ENCODE results near the gene PTPRN2.

PTPRN2 gene

DNA sequence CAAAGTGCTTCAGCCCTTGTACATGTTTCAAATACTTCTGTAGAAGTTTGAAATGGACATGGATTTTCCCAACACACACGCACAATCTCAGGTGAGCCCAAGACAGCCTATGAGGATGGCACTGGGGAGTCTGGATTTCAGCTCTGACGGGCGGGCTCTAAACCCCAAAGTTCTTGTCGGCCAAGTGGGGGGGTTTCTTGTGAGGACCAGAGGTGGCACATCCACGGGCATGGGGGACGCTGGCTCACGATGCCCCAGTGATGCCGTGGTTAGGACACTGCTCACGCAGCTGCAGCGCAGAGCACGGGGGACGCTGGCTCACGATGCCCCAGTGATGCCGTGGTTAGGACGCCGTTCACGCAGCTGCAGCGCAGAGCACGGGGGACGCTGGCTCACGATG lies 970.7 kb downstream of the PTPRN2 start:
- FAIRE-seq, result no peak

DNA sequence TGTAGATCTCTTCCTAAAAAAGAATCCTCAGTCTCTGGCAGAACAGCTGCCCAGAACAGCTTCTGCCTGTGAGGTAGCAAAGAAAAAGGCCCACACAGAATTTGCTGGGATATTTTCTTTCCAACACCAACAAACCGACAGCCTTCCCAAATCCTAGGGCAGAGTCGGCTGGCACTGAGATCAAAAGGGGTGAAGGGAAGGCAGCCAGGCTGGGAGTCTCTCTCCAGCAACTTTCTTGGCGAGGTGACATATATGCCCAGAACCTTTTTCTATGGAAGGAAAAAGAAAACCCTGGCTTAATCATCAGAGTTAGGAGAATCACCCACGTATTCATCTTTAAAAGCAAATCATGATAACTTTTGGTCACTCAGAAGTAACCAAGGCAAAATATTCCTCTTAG lies 971.2 kb downstream of the PTPRN2 start:
- FAIRE-seq, result no peak

DNA sequence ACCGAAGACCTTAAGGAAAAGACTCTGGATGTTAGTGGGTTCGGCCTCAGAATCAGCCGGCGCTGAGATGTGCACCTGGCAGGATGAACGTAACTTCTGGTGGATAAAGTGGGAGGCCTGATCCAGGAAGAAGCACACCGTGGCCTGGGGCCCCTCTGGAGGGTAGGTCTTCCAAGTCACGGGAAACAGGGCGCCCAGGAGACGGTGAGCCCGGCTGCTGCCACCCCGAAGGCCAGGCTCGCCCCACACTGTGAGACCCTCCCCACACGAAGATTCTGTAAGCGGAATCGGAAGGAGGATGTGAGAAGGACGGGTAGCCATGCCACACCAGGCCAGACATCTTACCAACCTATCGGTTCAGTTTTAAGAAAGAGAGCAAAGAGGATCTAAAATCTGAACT lies 971.8 kb downstream of the PTPRN2 start:
- no peak for FAIRE-seq

DNA sequence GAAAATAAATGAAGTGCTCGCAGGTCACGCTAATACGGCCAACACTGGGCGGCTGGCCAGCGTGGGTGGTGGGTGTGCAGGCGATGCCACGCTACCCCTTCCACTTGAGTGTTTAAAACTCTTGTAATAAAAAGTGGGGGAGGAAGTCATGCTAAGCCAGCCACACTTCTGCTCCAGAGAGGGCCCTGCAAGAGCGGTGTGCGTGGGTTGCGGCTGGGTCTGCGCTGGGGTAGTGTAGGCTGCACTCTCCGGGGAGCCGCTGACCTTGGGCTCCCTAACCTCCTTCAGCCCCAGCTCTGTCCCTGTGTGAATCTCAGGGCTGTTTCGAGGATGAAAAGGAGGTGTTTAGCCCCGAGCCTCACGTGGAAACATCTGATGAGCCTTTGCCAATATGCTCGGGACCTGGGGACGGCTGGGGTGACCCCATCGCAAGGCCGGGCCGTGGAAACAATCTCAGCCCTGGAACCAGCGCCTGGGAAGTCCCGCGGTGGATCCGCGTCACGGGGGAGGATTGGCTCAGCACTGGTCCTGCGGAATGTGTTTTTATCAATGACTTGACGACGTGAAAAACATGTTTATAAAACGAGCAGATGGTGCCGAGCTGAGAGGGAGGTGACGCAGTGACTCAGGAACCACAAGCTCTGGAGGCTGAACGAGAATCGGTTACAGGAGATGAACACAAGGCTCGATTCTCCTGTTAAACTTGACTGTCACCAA lies 972.4 kb downstream of the PTPRN2 start:
- no peak for FAIRE-seq

DNA sequence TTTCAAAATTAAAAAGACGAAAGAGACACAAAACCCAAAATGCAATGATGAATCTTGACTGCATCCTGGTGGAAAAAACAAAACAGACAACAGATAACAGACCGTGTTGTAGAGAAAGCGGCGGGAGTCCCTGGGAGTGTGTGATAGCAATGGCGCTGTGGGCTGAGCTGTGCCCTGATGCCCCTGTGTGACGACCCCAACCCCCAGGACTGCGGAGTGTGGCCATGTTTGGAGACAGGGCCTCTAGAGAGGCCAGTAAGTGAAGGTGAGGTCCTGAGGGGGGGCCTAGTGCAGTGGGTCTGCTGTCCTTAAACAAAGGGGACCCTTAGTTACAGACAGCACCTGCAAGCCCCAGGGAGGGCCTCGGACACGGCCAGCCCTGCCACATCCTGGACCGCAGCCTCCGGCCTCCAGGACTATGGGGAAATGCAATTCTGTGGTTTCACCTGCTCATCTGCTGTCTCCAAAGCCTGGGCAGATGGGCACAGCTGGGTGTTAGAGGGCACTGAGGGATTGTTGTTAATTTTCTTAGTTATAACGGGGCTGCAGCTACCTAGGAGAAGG lies 973.1 kb downstream of the PTPRN2 start:
- no peak for FAIRE-seq

DNA sequence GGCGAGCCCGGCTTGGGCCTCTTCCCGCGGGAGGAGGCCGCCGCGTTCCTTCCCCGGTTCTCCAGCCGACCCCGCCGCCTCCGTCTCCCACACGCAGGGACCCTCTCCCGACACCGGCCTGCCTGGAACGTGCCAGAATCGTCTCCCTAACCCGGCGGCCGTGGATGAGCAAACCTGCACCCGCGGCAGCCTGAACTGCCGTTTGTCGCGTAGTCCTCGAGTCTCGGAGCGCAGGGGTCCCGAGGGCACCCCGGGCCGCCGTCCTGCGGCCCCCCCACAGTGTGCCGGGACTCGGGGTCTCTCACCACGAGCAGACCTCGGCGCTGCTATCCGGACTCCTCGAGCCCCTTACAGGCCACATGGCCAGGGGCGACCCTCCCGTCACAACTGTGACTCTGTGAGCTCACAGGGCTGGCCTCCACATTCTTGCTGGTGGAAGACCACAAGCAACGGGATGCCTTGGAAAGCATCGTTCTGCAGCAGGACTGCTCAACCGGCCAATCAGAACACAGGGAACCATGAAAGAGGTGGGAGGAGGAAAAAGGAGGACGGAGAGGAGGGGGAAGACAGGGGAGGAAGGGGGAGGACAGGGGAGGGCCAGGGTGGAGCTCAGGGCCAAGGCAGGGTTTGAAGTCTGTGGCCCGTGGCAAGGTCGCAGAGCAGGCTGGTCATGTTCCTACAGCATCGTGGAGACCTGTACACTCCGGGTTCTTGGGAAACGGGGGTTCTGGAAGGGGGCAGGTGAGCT lies 973.9 kb downstream of the PTPRN2 start:
- no peak for FAIRE-seq

DNA sequence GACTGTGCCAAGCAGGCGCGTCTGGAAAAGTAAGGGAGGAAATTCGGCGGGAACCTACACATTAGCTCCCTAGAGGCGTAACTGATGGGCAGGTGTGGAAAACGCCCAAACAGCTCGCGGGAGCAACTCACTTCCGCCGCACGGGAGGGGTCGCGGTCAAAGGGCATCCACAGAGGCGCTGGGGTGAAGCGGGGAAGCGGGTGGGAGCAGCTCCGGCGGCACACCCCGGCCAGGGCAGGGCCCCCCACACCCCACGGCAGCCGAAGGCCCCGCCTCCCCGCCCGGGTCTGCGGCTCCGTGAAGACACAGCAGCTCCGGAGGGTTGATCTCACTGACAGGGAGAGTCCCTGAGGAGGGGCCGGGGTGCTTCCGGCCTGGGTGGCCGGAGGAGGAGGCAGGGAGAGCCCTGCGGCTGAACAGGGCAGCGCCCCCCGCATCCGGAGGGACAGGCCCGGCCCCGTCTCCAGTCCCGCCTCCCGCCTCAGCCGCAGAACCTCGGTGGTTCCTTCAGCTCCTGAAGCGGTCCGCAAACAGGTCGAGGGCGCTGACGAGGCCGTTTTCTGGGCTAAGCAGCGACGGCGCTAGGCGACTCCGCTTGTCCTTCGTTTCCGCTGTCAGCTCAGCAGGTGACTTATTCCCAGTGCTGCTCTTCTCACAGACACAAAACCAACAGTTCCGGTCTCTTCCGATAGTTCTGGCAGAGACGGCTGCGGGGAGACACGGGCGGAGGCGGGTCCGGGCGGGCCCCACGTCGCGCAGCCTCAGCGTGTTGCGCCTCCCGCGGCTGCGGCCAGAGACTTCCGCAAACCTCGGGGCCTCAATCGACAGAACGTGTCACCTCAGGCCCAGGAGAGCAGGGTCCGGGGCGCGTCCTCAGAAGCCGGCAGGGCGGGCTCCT lies 974.7 kb downstream of the PTPRN2 start:
- FAIRE-seq, result no peak

DNA sequence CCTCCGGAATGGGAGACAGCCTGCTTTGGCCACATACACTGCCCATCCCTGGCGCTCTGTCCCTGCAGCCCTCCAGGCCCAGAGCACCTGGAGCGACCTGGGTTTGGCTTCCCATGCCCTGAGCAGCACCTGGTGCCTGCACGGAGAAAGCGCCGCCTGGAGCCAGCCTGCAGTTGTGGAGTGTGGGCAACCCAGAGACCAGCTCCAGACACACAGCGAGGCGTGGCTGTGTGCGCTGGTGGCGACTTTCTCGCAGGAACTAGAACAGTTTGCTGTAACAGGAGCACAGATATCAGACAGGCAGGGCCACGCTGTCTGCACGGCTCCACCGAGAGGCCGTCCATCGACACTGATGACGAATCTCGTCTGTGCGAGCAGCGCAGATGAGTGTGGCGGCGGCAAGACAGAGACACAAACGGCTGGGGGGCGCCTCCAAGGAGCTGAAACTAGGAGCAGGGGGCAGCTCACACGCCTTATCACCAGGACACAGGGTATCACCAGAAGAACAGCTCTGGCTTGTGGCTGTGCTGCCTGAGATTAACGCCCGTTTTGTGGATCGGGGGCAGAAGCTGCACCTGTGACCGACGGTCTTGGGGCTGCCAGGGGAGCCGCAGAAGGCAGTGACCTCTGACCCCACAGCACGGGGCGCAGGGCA lies 975.5 kb downstream of the PTPRN2 start:
- FAIRE-seq, result no peak

DNA sequence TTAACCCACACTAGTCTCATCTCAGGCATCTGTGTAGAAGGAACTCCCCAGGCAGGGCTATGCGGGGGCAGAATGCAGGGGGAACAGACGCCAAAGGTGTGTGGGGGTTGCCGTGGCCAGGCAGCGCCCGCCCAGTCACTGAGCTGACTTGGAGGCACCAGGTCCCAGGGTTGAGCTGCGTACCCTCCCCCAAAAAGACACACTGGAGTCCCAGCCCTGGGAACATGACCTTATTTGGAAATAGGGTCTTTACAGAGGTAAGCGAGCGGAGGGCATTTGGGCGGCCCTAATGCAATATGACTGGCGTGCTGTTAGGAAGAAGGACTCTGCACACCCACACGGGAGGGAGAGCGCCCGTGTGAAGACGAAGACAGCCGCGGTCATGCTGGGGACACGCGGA lies 976.3 kb downstream of the PTPRN2 start:
- no peak for FAIRE-seq

DNA sequence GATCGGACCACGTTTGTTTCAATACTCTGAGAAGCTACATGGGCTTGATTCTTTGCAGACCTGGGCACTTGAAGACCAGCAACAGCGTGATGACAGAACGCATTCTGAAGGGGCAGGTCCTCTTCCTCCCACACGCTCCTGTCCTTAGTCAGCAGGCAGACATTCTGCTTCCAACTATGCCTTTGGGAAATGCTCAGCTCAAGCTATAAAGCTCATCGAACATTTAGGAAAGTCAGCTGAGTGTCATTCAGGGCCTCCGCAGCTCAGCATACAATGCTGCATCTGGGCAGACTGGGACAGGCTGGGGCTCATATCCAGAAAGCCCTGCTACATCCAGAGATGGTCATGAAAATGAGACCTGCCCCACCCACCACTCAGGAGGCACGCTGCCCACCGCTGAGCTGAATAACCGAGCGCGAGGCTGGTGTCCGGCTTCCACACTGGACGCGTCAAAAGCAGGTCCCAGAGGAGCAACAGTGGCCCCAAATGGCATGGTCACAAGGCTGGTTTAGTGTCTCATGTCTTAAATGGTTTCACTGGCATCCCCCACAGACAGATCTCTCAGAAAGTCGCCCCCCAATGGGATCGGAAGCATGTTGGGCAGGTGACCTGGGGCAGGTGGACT lies 976.8 kb downstream of the PTPRN2 start:
- FAIRE-seq, result no peak

DNA sequence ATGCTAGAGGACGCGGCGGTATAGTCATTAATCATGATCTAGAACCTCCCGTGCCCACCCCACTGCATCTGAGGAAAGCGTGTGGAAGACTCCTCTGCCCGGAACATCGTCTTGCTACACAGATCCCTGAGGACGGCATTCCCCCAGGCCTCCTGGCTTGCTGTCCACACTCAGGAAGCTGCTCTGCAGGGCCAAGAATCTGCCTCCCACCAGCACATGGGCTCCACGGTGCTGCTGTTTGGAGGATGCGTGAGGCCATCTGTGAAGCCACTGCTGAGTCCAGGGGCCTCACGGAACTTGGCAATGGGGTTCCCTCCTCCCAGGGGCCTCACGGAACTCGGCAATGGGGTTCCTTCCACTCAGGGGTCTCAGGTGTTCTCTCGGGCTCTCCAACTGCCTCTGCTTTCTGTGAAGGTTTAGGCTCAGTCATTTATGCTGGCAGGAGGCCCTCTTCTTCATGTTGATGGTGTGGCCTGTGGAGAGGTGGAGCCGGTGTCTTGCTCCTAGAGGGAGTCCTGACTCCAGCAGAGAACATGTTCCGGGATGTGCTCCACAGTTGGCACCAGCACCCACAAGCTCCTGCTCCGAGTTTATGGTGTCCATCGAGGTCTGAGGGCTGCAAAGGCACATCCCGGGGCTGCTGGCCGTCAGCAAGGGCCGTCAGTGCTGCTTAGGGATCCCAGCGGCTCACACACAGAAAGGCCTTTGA lies 977.5 kb downstream of the PTPRN2 start:
- no peak for FAIRE-seq

DNA sequence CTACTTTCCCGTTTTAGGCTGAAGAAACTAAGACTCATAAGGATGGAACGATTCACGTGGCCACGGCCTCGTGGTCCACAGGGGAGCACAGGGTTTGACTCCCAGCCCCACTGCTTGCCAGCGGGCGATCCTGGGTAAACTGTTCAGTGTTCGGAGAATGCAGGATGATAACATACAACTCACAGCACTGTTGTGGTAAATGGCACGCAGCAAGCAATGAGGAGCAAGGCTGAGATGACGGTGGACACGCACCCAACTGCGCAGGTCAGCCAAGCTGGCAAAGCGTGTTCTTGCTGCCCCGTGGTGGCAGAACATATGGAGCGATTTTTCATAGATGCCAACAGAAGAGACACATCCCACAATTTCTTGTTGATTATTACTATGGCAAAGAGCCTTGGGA lies 978.1 kb downstream of the PTPRN2 start:
- no peak for FAIRE-seq

DNA sequence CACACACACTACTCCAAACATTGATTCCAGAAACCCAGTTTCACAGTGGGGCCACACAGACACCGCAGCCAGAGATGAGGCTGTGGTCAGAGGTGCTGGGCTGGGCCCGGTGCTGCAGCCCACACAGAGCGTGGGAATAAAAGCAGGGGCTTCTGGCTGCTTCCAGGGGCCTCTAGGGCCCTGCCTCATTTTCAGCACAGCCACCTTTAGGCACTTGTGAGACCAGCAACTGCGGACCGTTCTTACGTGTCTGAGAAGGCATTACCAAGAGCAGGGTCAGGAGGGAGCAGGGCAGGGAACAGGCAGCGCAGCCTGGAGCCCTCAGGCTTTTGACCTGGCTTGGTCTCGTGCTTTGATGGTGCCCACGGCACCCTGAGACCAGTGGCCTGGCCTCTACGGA lies 980.4 kb downstream of the PTPRN2 start:
- no peak for FAIRE-seq

DNA sequence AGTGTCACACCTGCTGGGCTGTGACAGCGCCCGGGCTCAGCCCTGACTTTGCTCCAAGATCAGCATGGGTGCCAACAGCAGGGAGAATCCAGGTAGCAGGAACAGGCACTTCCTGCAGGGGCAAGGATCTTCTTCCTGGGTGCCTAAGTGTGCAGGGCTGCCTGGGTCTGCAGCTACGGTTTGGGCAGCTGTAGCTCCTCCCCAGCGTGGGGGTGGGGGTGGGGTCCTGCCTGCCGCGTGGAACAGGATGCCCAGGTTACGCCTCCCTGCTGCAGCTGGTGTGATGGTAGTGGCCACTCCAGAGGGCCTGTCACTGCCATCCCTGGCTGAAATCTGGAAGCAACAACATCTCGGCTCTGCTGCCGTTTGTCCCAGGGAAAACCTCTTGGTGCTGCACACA lies 981.5 kb downstream of the PTPRN2 start:
- no peak for FAIRE-seq

DNA sequence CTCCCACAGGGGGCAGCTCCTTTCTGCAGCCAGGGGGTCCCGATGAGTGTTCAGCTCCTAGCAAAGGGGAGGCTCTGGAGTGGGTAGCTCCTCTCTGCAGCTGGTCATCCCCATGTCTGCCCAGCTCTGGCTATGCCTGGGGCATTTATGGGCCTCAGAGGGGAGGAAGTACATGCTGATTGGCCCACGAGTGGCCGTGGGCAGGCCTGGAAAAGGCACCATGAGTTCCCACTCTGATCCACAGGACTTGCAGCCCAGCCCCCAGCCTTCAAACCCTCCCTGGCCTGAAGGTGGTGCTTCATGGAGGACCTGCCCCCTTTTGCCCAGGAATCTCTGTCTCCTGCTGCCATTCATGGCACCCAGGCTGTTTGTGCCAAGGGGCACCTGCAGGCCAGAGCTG lies 982.0 kb downstream of the PTPRN2 start:
- no peak for FAIRE-seq

DNA sequence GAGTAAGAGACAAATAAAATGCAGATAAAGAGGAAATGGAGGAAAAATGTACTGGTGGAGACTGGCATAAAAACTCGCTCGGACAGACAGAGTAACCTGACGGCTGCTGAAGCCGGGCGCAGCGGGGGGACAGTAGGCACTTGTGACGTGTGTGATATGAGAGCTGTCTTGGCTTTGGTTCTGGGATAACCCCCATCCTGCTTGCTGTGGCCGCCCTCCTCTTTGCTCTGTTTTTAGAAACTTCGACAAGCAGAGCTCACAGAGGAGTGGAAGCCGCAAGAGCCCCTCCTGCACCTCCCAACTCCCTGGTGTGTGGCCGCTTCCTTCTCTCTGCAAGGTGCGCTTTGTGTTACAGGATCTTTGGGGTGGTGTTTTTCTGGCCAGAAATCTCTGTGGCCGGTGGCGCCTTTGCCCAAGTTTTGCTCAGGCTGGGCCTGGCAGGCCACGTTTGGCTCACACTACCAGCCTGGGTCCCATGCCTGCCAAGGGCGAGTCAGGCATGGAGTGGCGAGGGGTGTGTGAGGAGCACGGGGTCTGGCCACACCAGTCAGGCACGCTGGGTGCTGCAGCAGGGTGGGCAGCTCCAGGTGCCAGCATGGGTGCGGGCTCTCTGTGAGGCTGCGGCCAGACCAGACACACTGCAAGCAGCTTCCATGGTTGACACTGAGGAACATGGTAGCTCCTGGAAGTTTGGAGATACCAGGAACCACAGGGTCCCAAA lies 982.8 kb downstream of the PTPRN2 start:
- no peak for FAIRE-seq

DNA sequence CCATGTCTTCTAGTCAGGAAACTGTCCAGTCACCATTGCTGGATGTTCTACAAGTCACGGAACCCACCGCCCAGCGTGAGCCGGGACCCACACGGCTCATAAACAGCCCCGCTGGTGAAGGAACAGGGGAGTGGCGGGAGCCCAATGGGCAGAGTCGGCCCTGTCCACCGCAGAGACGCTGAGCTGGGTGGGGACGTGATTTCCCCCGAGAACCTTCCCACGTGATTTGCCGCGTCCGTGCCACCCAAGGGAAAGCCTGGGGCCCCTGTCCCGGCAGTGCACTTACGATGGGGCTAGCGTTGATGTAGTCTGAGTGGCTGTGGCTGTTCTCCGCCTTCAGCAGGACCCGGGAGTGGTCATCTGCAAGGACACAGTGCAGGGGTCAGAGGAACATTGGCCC lies 983.9 kb downstream of the PTPRN2 start:
- FAIRE-seq, result no peak

DNA sequence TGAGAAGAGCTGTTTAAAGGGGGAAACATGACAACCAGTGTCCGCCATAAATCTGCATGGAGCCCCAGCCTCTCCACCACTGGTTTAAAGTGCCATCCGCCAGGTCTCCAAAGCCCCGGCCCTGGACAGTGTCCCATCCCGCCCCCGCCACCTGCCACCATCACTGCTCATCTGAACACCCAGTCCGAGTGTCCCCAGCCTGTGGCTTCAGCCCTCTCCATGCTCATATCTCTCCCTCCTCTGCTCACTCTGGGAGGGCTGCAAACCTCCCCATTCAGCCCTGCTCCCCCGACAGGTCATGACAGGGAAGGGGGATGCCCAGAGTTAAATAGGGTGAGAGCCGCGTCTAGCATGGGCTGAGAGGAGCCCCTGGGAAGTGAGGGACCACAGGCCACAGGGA lies 984.6 kb downstream of the PTPRN2 start:
- FAIRE-seq, result no peak

DNA sequence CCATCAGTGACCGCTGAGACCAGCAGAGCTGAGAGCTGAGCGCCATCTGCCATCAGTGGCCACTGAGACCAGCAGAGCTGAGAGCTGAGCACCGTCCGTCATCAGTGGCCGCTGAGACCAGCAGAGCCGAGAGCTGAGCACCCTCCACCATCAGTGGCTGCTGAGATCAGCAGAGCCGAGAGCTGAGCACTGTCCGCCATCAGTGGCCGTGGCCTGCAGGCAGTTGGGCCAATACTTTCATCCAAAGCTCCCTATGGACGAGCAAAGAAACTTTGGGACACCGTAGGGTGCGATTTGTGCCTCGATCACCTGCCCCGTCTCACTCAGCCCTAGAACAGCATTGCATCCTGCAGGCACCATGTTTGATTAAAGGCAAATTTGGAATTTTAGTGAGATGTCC lies 985.0 kb downstream of the PTPRN2 start:
- no peak for FAIRE-seq

DNA sequence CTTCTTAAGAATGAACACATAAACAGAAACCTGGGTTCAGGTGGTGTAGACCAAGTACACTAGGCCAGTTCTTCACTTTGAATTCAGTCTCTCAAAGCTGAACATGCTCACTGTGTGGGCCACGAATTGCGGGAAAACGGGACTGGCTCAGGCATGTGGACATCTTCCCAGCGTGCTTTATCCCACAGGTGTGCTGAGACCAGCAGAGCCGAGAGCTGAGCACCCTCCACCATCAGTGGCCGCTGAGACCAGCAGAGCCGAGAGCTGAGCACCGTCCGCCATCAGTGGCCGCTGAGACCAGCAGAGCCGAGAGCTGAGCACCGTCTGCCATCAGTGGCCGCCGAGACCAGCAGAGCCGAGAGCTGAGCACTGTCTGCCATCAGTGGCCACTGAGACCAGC lies 985.5 kb downstream of the PTPRN2 start:
- no peak for FAIRE-seq

DNA sequence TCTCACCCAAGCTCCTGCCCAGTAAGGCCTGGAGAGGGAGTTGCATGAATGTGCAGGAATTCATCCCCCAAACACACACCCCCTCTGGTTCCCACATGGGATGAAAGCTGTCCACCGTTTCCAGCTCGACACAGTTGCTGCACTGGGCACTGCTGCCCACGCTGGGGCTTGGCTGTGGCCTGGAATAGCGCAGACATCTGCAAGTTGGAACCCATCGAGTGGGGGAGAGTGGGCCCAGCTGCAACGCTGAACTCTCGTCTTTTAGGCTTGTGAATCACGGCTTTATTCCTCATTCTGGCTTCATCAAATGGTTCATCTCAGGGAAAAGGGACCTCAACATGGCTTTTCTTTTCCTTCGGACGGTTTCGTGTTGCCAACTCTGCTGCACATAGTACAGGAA lies 986.1 kb downstream of the PTPRN2 start:
- no peak for FAIRE-seq
